Caco-2 (cell line): ENCODE results near the gene ZNFX1. TPM values are rescaled to one million over a fixed set of nuclear protein-coding genes. Genes with fewer than 3 reads are reported as not detected.

Experiments used
- BruUV-seq: library from RNA; stranded (reverse); fragments of 400-500 nt; replicated peaks from 2 replicates; lab custom pipeline; 2021; lab: Mats Ljungman, UMichigan
- CTCF ChIA-PET: fragments of 300-600 bp; sonication (Branson Sonifier 250); formaldehyde crosslinking; loops from one replicate; lab custom pipeline; 2022; ENCODE audit warnings: antibody characterized with exemption; lab: Charles Lee
- POLR2A ChIA-PET: fragments of 300-600 bp; sonication (Branson Sonifier 250); formaldehyde crosslinking; loops from one replicate; lab custom pipeline; 2022; ENCODE audit warnings: antibody characterized with exemption; lab: Charles Lee
- DNase-seq, 2 experiments: peaks; one replicate each; pipeline versions ENCODE4 v3.0.0 to v3.0.0-alpha.2; 2020 to 2022
- H3K27me3 ChIP-seq: replicated peaks from 2 replicates; pipeline ENCODE4 v1.6.0; 2011; ENCODE audit warnings: low read length; ENCODE audit not compliant: control insufficient read depth, insufficient read depth
- H3K36me3 ChIP-seq: 2 replicates; pipeline ENCODE4 v1.5.1; 2011; ENCODE audit warnings: low read length; ENCODE audit not compliant: control insufficient read depth, insufficient read depth
- H3K4me1 ChIP-seq: fragments of 250-450 bp; sonication (Bioruptor Pico); 2 replicates; pipeline ENCODE4 v1.5.1; 2020; ENCODE audit warnings: mild to moderate bottlenecking
- H3K4me3 ChIP-seq: 2 replicates; pipeline ENCODE4 v1.5.1; 2011; ENCODE audit warnings: low read depth, mild to moderate bottlenecking, control low read depth, low read length
- H3K9me3 ChIP-seq: fragments of 250-450 bp; sonication (Bioruptor Pico); 2 replicates; pipeline ENCODE4 v1.5.1; 2020; ENCODE audit warnings: mild to moderate bottlenecking, moderate library complexity
- H3K27ac Mint-ChIP-seq: one replicate; pipeline ENCODE4 v1.8.0; 2022; ENCODE audit warnings: mixed read lengths; ENCODE audit not compliant: unreplicated experiment
- H3K27me3 Mint-ChIP-seq: one replicate; pipeline ENCODE4 v1.8.0; 2022; ENCODE audit warnings: mixed read lengths; ENCODE audit not compliant: insufficient read depth, unreplicated experiment
- H3K36me3 Mint-ChIP-seq: one replicate; pipeline ENCODE4 v1.8.0; 2022; ENCODE audit warnings: mild to moderate bottlenecking, mixed read lengths; ENCODE audit not compliant: insufficient read depth, unreplicated experiment
- H3K4me1 Mint-ChIP-seq: one replicate; pipeline ENCODE4 v1.8.0; 2022; ENCODE audit warnings: low read depth, mixed read lengths; ENCODE audit not compliant: unreplicated experiment
- H3K4me3 Mint-ChIP-seq: one replicate; pipeline ENCODE4 v1.8.0; 2022; ENCODE audit warnings: mild to moderate bottlenecking, moderate library complexity, mixed read lengths; ENCODE audit not compliant: unreplicated experiment
- H3K9me3 Mint-ChIP-seq: one replicate; pipeline ENCODE4 v1.8.0; 2022; ENCODE audit warnings: mixed read lengths; ENCODE audit not compliant: unreplicated experiment
- CTCF ChIP-seq, 2 experiments: fragments of 200-600 bp in 1 of 2; IDR thresholded peaks; 1 replicate in 1 of 2; 2 replicates in 1 of 2; pipeline versions ENCODE4 v1.5.1 to v1.8.0; 2011 to 2022; ENCODE audit warnings: antibody characterized with exemption in 1 of 2, control low read depth in 1 of 2, inconsistent platforms in 1 of 2, low read depth in 1 of 2, low read length in 1 of 2, mild to moderate bottlenecking in 1 of 2, moderate library complexity in 1 of 2; ENCODE audit not compliant: insufficient read depth in 1 of 2, severe bottlenecking in 1 of 2, unreplicated experiment in 1 of 2
- intact Hi-C: fragments of 100-400 bp; cut with micrococcal nuclease; formaldehyde crosslinking; loops from one replicate; pipeline ENCODE4 v1.10.0; 2022; ENCODE audit not compliant: unreplicated experiment
- total RNA-seq: library from RNA; stranded (reverse); gene quantifications from 2 replicates; pipeline ENCODE4 v1.2.3, GENCODE V29; 2022

ZNFX1 gene
- total RNA-seq, 1 experiment from 2014 or later = 34.0 TPM

- peaks cover 5% of the 10 kb centered on the region for H3K27me3 Mint-ChIP-seq
- no peak overlapping the region for H3K4me3 ChIP-seq
- no peak overlapping the region for H3K27ac Mint-ChIP-seq
- H3K4me1 ChIP-seq = peaks cover 1% of the 10 kb centered on the region
- no TSS peak for BruUV-seq
- H3K9me3 ChIP-seq = no peaks in the 10 kb centered on the region
- CTCF ChIA-PET = no interaction called here
- peaks cover 8% of the 10 kb centered on the region for H3K4me1 Mint-ChIP-seq
- DNase-seq = no peak
- POLR2A ChIA-PET = interaction anchor here (1.0 kb wide), 1 partner anchor 25 kb away, joined by 3 read pairs; no protein-coding TSS in a partner anchor
- H3K9me3 Mint-ChIP-seq = no peaks in the 10 kb centered on the region
- no peak overlapping the region for H3K4me3 Mint-ChIP-seq
- no peaks in the 10 kb centered on the region for H3K27me3 ChIP-seq
- no peak for TF ChIP-seq CTCF (IDR thresholded peaks at IDR 0.05; ENCODE audit: insufficient read depth in 1 of 2, low read depth in 1 of 2, low read length in 1 of 2, severe bottlenecking in 1 of 2, unreplicated experiment in 1 of 2)
- no peaks in the 10 kb centered on the region for H3K36me3 ChIP-seq
- intact Hi-C loops = no loop called here
- H3K36me3 Mint-ChIP-seq = no peaks in the 10 kb centered on the region
Observed at GRCh38 chr20:49312661-49313060, 34.8 kb upstream of the ZNFX1 start.

GRCh38 chr20:49310705-49311104, 32.8 kb upstream of the ZNFX1 start:
- no peak overlapping the region for H3K4me3 Mint-ChIP-seq
- no peaks in the 10 kb centered on the region for H3K9me3 Mint-ChIP-seq
- TF ChIP-seq CTCF (IDR thresholded peaks at IDR 0.05; ENCODE audit: insufficient read depth in 1 of 2, low read depth in 1 of 2, low read length in 1 of 2, severe bottlenecking in 1 of 2, unreplicated experiment in 1 of 2) = no peak
- Histone ChIP-seq H3K4me1 (peaks cover 15% of the 10 kb centered on the region), H3K9me3 (no peaks in the 10 kb centered on the region), H3K4me3 (no peak overlapping the region), H3K27me3 (no peaks in the 10 kb centered on the region), H3K36me3 (no peaks in the 10 kb centered on the region)
- BruUV-seq = no TSS peak
- ChIA-PET CTCF (interaction anchor here (1.2 to 1.3 kb wide), 2 partner anchors 10 to 65 kb away, joined by 4 to 8 read pairs; no protein-coding TSS in a partner anchor), POLR2A (interaction anchor here (0.7 kb wide), 1 partner anchor 264 kb away, joined by 3 read pairs; no protein-coding TSS in a partner anchor)
- H3K27me3 Mint-ChIP-seq = no peaks in the 10 kb centered on the region
- H3K27ac Mint-ChIP-seq = no peak overlapping the region
- intact Hi-C loops = no loop called here
- DNase-seq = no peak
- H3K36me3 Mint-ChIP-seq = no peaks in the 10 kb centered on the region
- peaks cover 17% of the 10 kb centered on the region for H3K4me1 Mint-ChIP-seq

GRCh38 chr20:49308875-49309274, 31.0 kb upstream of the ZNFX1 start:
- H3K4me1 Mint-ChIP-seq = peaks cover 17% of the 10 kb centered on the region
- Histone ChIP-seq H3K4me3 (no peak overlapping the region), H3K4me1 (peaks cover 15% of the 10 kb centered on the region), H3K36me3 (no peaks in the 10 kb centered on the region), H3K27me3 (no peaks in the 10 kb centered on the region), H3K9me3 (no peaks in the 10 kb centered on the region)
- H3K9me3 Mint-ChIP-seq = no peaks in the 10 kb centered on the region
- ChIA-PET CTCF (interaction anchor here (1.5 kb wide), 1 partner anchor 12 kb away, joined by 3 read pairs; no protein-coding TSS in a partner anchor), POLR2A (no interaction called here)
- H3K4me3 Mint-ChIP-seq = no peak overlapping the region
- no peaks in the 10 kb centered on the region for H3K27me3 Mint-ChIP-seq
- BruUV-seq = no TSS peak
- no peak for DNase-seq
- H3K27ac Mint-ChIP-seq = no peak overlapping the region
- intact Hi-C loops = no loop called here
- no peaks in the 10 kb centered on the region for H3K36me3 Mint-ChIP-seq
- TF ChIP-seq CTCF (IDR thresholded peaks at IDR 0.05; ENCODE audit: insufficient read depth in 1 of 2, low read depth in 1 of 2, low read length in 1 of 2, severe bottlenecking in 1 of 2, unreplicated experiment in 1 of 2) = no peak
